Glutamatergic neuron (in vitro differentiated cells): ENCODE data around the gene DTNBP1. TPM values are rescaled to one million over a fixed set of nuclear protein-coding genes. Genes with fewer than 3 reads are reported as not detected.

ENCODE experiments used
- DNase-seq: peaks from one replicate; pipeline ENCODE4 v3.0.0; 2022
- H3K27ac Mint-ChIP-seq: one replicate; pipeline ENCODE4 v1.8.0; 2020; ENCODE audit warnings: mild to moderate bottlenecking, mixed read lengths, inconsistent platforms; ENCODE audit not compliant: unreplicated experiment
- H3K27me3 Mint-ChIP-seq: one replicate; pipeline ENCODE4 v1.8.0; 2020; ENCODE audit warnings: mild to moderate bottlenecking, moderate library complexity, mixed read lengths, inconsistent platforms; ENCODE audit not compliant: unreplicated experiment
- H3K36me3 Mint-ChIP-seq: one replicate; pipeline ENCODE4 v1.8.0; 2020; ENCODE audit warnings: mild to moderate bottlenecking, mixed read lengths, inconsistent platforms; ENCODE audit not compliant: unreplicated experiment
- H3K4me1 Mint-ChIP-seq: one replicate; pipeline ENCODE4 v1.8.0; 2020; ENCODE audit warnings: mild to moderate bottlenecking, low read depth, mixed read lengths, inconsistent platforms; ENCODE audit not compliant: unreplicated experiment
- H3K4me3 Mint-ChIP-seq: one replicate; pipeline ENCODE4 v1.8.0; 2020; ENCODE audit warnings: mild to moderate bottlenecking, mixed read lengths, inconsistent platforms; ENCODE audit not compliant: unreplicated experiment
- H3K9me3 Mint-ChIP-seq: one replicate; pipeline ENCODE4 v1.8.0; 2020; ENCODE audit warnings: mild to moderate bottlenecking, moderate library complexity, mixed read lengths, inconsistent platforms; ENCODE audit not compliant: unreplicated experiment
- CTCF ChIP-seq: fragments of 200-600 bp; sonication (generic); IDR thresholded peaks from one replicate; pipeline ENCODE4 v1.5.0; 2021; ENCODE audit not compliant: partially characterized antibody, unreplicated experiment
- total RNA-seq: library from RNA; stranded (reverse); fragmentation: NEBNext Ultra II Directional; extraction: Animal tissue kit (Norgen Biotek cat#: 25700); gene quantifications from one replicate; pipeline ENCODE4 v1.2.1, GENCODE V29; 2021; ENCODE audit not compliant: unreplicated experiment

Gene DTNBP1
- total RNA-seq, 1 donor from 2014 or later, result 13.2 TPM

DNA sequence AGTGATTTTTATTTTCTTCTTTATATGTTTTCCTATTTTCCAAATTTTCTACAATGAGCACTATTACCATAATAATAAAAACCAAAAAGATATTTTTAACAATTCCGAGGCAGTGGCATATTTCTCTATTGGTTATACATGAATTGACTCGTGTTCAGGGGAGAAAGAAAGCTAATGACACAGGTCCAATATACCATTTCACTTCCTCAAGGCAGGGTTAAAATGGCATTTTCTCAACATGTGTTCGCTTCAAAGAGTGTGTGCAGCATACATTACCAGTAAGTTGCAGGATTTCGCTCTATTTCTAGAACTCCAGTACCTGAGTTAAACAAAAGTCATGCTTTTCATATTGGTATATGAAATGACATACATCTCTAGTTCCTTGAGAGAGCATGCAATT, 35.1 kb upstream of the DTNBP1 start:
- H3K36me3 Mint-ChIP-seq, result no peaks in the 10 kb centered on the region
- H3K4me1 Mint-ChIP-seq, result no peaks in the 10 kb centered on the region
- H3K27me3 Mint-ChIP-seq, result no peaks in the 10 kb centered on the region
- no peak for TF ChIP-seq CTCF
- H3K4me3 Mint-ChIP-seq, result no peak overlapping the region
- DNase-seq, result no peak
- no peak overlapping the region for H3K27ac Mint-ChIP-seq
- no peaks in the 10 kb centered on the region for H3K9me3 Mint-ChIP-seq

- Mint-ChIP-seq H3K4me3 (no peak overlapping the region), H3K4me1 (peaks cover 11% of the 10 kb centered on the region), H3K27me3 (no peaks in the 10 kb centered on the region), H3K9me3 (no peaks in the 10 kb centered on the region), H3K36me3 (no peaks in the 10 kb centered on the region), H3K27ac (no peak overlapping the region)
- peak; percentile 99 for TF ChIP-seq CTCF
- DNase-seq, result peak; percentile 85
Measured at GRCh38 chr6:15691250-15691869, 28.5 kb upstream of the DTNBP1 start.

- DNase-seq, result no peak
- H3K27me3 Mint-ChIP-seq, result no peaks in the 10 kb centered on the region
- no peaks in the 10 kb centered on the region for H3K9me3 Mint-ChIP-seq
- H3K36me3 Mint-ChIP-seq, result no peaks in the 10 kb centered on the region
- TF ChIP-seq CTCF, result no peak
- no peak overlapping the region for H3K4me3 Mint-ChIP-seq
- H3K4me1 Mint-ChIP-seq, result peaks cover 11% of the 10 kb centered on the region
- no peak overlapping the region for H3K27ac Mint-ChIP-seq
Measured at GRCh38 chr6:15690510-15690909, 27.7 kb upstream of the DTNBP1 start.

DNA sequence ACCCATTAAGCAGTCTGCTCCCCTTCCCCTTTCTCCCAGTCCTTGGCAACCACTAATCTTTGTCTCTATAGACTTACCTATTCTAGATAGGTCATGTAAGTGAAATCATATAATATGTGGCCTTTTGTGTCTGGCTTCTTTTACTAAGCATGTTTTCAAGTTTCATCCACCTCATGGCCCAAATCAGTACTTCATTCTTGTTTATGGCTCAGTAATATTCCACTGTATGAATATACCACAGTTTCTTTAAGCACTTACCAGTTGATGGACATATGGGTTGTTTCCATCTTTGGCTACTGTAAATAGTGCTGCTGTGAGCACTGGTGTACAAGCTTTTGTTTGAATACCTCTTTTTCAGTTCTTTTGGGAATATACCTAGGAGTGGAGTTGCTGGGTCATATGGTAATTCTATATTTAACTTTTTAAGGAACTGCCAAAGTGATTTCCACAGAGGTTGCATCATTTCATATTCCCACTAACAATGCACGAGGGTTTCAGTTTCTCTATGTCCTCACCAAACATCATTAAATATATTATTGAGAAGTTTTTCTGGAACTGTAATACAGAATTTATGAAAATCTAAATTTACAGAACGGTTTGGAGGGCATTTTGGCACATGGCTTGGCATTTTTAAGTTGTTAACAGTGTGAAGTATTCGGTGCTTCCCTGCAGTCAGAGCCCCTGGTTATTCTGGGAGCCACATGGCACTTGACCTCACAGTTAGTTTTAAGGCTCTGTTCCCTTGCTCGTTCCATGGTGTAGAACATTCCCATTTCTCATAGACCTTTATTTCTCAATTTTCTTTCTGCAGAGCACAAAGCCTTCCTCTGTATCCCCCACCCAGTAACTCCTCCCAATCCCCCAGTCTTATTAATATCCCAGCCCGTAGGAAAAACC, 27.0 kb upstream of the DTNBP1 start:
- DNase-seq, result no peak
- no peak overlapping the region for H3K4me3 Mint-ChIP-seq
- H3K27ac Mint-ChIP-seq, result no peak overlapping the region
- H3K27me3 Mint-ChIP-seq, result no peaks in the 10 kb centered on the region
- TF ChIP-seq CTCF, result no peak
- H3K36me3 Mint-ChIP-seq, result no peaks in the 10 kb centered on the region
- H3K4me1 Mint-ChIP-seq, result peaks cover 11% of the 10 kb centered on the region
- no peaks in the 10 kb centered on the region for H3K9me3 Mint-ChIP-seq

- no peak for TF ChIP-seq CTCF
- Mint-ChIP-seq H3K27me3 (peaks cover 1% of the 10 kb centered on the region), H3K9me3 (no peaks in the 10 kb centered on the region), H3K36me3 (peaks cover 11% of the 10 kb centered on the region), H3K4me3 (no peak overlapping the region), H3K4me1 (peaks cover 5% of the 10 kb centered on the region), H3K27ac (no peak overlapping the region)
- no peak for DNase-seq
Measured at GRCh38 chr6:15685619-15686018, 22.8 kb upstream of the DTNBP1 start.
